Measurements from ENCODE around the gene MAML2.

The MAML2 gene

GRCh38 chr11:96021901-96022650 is 320.9 kb downstream of the MAML2 start:
- H3K4me3 ChIP-seq (ENCODE audit: low read length) = no peak overlapping the region
- DNase-seq (ENCODE audit: low read depth) = no peak
- no peak for TF ChIP-seq CTCF (IDR thresholded peaks at IDR 0.05; ENCODE audit: insufficient read depth, low read depth, low read length, missing control alignments)

GRCh38 chr11:96019810-96020747 is 322.9 kb downstream of the MAML2 start:
- TF ChIP-seq CTCF (IDR thresholded peaks at IDR 0.05; ENCODE audit: insufficient read depth, low read depth, low read length, missing control alignments) = no peak
- H3K4me3 ChIP-seq (ENCODE audit: low read length) = no peak overlapping the region
- DNase-seq (ENCODE audit: low read depth) = no peak

- no peak for TF ChIP-seq CTCF (IDR thresholded peaks at IDR 0.05; ENCODE audit: insufficient read depth, low read depth, low read length, missing control alignments)
- H3K4me3 ChIP-seq (ENCODE audit: low read length) = no peak overlapping the region
- DNase-seq (ENCODE audit: low read depth) = no peak
These were observed 323.7 kb downstream of the MAML2 start for GRCh38 chr11:96019281-96019680.

GRCh38 chr11:96017856-96018255 is 325.1 kb downstream of the MAML2 start:
- DNase-seq (ENCODE audit: low read depth) = no peak
- no peak overlapping the region for H3K4me3 ChIP-seq (ENCODE audit: low read length)
- TF ChIP-seq CTCF (IDR thresholded peaks at IDR 0.05; ENCODE audit: insufficient read depth, low read depth, low read length, missing control alignments) = no peak

- no peak for TF ChIP-seq CTCF (IDR thresholded peaks at IDR 0.05; ENCODE audit: insufficient read depth, low read depth, low read length, missing control alignments)
These were observed 326.0 kb downstream of the MAML2 start for GRCh38 chr11:96016978-96017502.

GRCh38 chr11:96015906-96016565 is 327.0 kb downstream of the MAML2 start:
- no peak for DNase-seq (ENCODE audit: low read depth)
- H3K4me3 ChIP-seq (ENCODE audit: low read length) = no peak overlapping the region
- TF ChIP-seq CTCF (IDR thresholded peaks at IDR 0.05; ENCODE audit: insufficient read depth, low read depth, low read length, missing control alignments) = no peak

More at GRCh38 chr11:96016978-96017502, 326.0 kb downstream of the MAML2 start:
- no peak for DNase-seq (ENCODE audit: low read depth)
- H3K4me3 ChIP-seq (ENCODE audit: low read length) = no peak overlapping the region
